Activated CD4-positive, alpha-beta T cell treated with anti-CD3 and anti-CD28 coated beads for 48 hours (primary cell): ENCODE results near the gene CFAP77.
"Not testable (repeated sequence)": the region's sequence is repeated elsewhere in the genome, so short reads cannot be mapped to it uniquely, and the experiment has no call there.

ENCODE experiments used
- DNase-seq: peaks from one replicate; pipeline ENCODE4 v3.0.0-alpha.2; 2020

CFAP77 gene

GRCh38 chr9:132409828-132410528 lies at the start of gene CFAP77:
TSS of gene CFAP77 (plus strand) at chr9:132410211. CDS start at chr9:132410272, 61 bp downstream.
- DNase-seq = peak; percentile 48

- DNase-seq = no peak
These were observed 45.9 kb upstream of the CFAP77 start for GRCh38 chr9:132364068-132364467.

- no peak for DNase-seq
These were observed 44.0 kb upstream of the CFAP77 start for GRCh38 chr9:132365986-132366385.

GRCh38 chr9:132366481-132366880 lies 43.5 kb upstream of the CFAP77 start:
- no peak for DNase-seq

GRCh38 chr9:132367613-132368313 lies 42.2 kb upstream of the CFAP77 start:
- DNase-seq = no peak

GRCh38 chr9:132369421-132369820 lies 40.6 kb upstream of the CFAP77 start:
- no peak for DNase-seq

GRCh38 chr9:132370592-132370991 lies 39.4 kb upstream of the CFAP77 start:
- DNase-seq = no peak

- no peak for DNase-seq
These were observed 37.6 kb upstream of the CFAP77 start for GRCh38 chr9:132372177-132373095.

- DNase-seq = not testable (repeated sequence)
These were observed 32.2 kb upstream of the CFAP77 start for GRCh38 chr9:132377769-132378168.

- not testable (repeated sequence) for DNase-seq
These were observed 31.6 kb upstream of the CFAP77 start for GRCh38 chr9:132378416-132378815.

GRCh38 chr9:132381966-132382541 lies 28.0 kb upstream of the CFAP77 start:
- DNase-seq = no peak

- no peak for DNase-seq
These were observed 26.5 kb upstream of the CFAP77 start for GRCh38 chr9:132383462-132383883.

GRCh38 chr9:132384376-132384775 lies 25.6 kb upstream of the CFAP77 start:
- no peak for DNase-seq

- DNase-seq = no peak
These were observed 22.9 kb upstream of the CFAP77 start for GRCh38 chr9:132387133-132387532.

- DNase-seq = no peak
These were observed 19.0 kb upstream of the CFAP77 start for GRCh38 chr9:132390966-132391365.

GRCh38 chr9:132391449-132391848 lies 18.6 kb upstream of the CFAP77 start:
- DNase-seq = no peak

GRCh38 chr9:132395560-132395959 lies 14.5 kb upstream of the CFAP77 start:
- no peak for DNase-seq

GRCh38 chr9:132401824-132402223 lies 8.2 kb upstream of the CFAP77 start:
- no peak for DNase-seq

GRCh38 chr9:132404228-132404881 lies 5.7 kb upstream of the CFAP77 start:
- peak; percentile 32 for DNase-seq

- peak; percentile 95 for DNase-seq
These were observed 3.4 kb upstream of the CFAP77 start, which contains the start of gene TTF1 for GRCh38 chr9:132406554-132407122. TSS of gene TTF1 (minus strand) at chr9:132406840. CDS start at chr9:132402821, 4,019 bp downstream.

- DNase-seq = no peak
These were observed 2.8 kb upstream of the CFAP77 start for GRCh38 chr9:132407196-132407595.

GRCh38 chr9:132408521-132408920 lies 1.5 kb upstream of the CFAP77 start:
- DNase-seq = no peak
